OCI-LY7 (cell line): ENCODE data around the gene WDR18. TPM values are rescaled to one million over a fixed set of nuclear protein-coding genes. Genes with fewer than 3 reads are reported as not detected.

ENCODE experiments used
- BruUV-seq: library from RNA; stranded (reverse); fragments of 400-500 nt; replicated peaks from 2 replicates; lab custom pipeline; 2021; lab: Mats Ljungman, UMichigan
- CTCF ChIA-PET: fragments of 300-600 bp; sonication (Branson Sonifier 250); formaldehyde crosslinking; loops from one replicate; lab custom pipeline; 2022; ENCODE audit warnings: antibody characterized with exemption; ENCODE audit not compliant: unreplicated experiment; lab: Charles Lee
- POLR2A ChIA-PET: fragments of 300-600 bp; sonication (Branson Sonifier 250); formaldehyde crosslinking; loops from one replicate; lab custom pipeline; 2022; ENCODE audit warnings: antibody characterized with exemption; lab: Charles Lee
- DNase-seq: peaks from one replicate; pipeline ENCODE4 v3.0.0-alpha.2; 2015; ENCODE audit warnings: low spot score
- H2AFZ ChIP-seq: fragments of 200-600 bp; sonication (generic), shearing (Covaris generic); 2 replicates; pipeline ENCODE4 v1.6.1; 2014; ENCODE audit warnings: mild to moderate bottlenecking, antibody characterized with exemption, low read length, moderate library complexity
- H3K27ac ChIP-seq: fragments of 200-600 bp; sonication (generic); 2 replicates; pipeline ENCODE4 v1.5.1; 2014; ENCODE audit warnings: mixed run types, low read depth, mild to moderate bottlenecking, moderate library complexity, low read length, inconsistent platforms; ENCODE audit not compliant: poor library complexity, severe bottlenecking
- H3K36me3 ChIP-seq: fragments of 200-600 bp; sonication (generic); 2 replicates; pipeline ENCODE4 v1.6.1; 2014; ENCODE audit warnings: mild to moderate bottlenecking, antibody characterized with exemption, low read length, moderate library complexity, mixed read lengths; ENCODE audit not compliant: insufficient read depth
- H3K4me1 ChIP-seq: fragments of 200-600 bp; sonication (generic); 2 replicates; pipeline ENCODE4 v1.5.1; 2014; ENCODE audit warnings: mild to moderate bottlenecking, low read length; ENCODE audit not compliant: insufficient read depth, poor library complexity, severe bottlenecking
- H3K4me2 ChIP-seq: fragments of 200-600 bp; sonication (generic); 2 replicates; pipeline ENCODE4 v1.6.1; 2014; ENCODE audit warnings: mild to moderate bottlenecking, low read length
- H3K4me3 ChIP-seq: fragments of 200-600 bp; sonication (generic); 2 replicates; pipeline ENCODE4 v1.5.1; 2014; ENCODE audit warnings: mild to moderate bottlenecking, low read depth, low read length; ENCODE audit not compliant: poor library complexity, severe bottlenecking
- H3K79me2 ChIP-seq: fragments of 200-600 bp; sonication (generic); 2 replicates; pipeline ENCODE4 v1.6.1; 2016; ENCODE audit warnings: low read depth, mild to moderate bottlenecking, low read length, moderate library complexity, mixed read lengths; ENCODE audit not compliant: insufficient read depth
- H3K9me2 ChIP-seq: fragments of 200-600 bp; sonication (generic); 2 replicates; pipeline ENCODE4 v1.6.1; 2016; ENCODE audit warnings: mild to moderate bottlenecking, low read length, mixed read lengths; ENCODE audit not compliant: insufficient read depth
- H3K9me3 ChIP-seq: fragments of 200-600 bp; sonication (generic); 2 replicates; pipeline ENCODE4 v1.6.1; 2014; ENCODE audit warnings: mild to moderate bottlenecking, mixed run types, low read length, mixed read lengths
- H4K20me1 ChIP-seq: fragments of 200-600 bp; sonication (generic); 2 replicates; pipeline ENCODE4 v1.6.1; 2014; ENCODE audit warnings: mild to moderate bottlenecking, antibody characterized with exemption, low read length, moderate library complexity, mixed read lengths; ENCODE audit not compliant: insufficient read depth
- EZH2phosphoT487 ChIP-seq: fragments of 200-600 bp; sonication (generic); IDR thresholded peaks from 2 replicates; pipeline ENCODE4 v1.6.1; 2018; ENCODE audit warnings: low read depth, borderline replicate concordance, mild to moderate bottlenecking, mixed run types, antibody characterized with exemption, low read length, moderate library complexity, mixed read lengths
- intact Hi-C: fragments of 100-400 bp; cut with micrococcal nuclease; formaldehyde crosslinking; loops from one replicate; pipeline ENCODE4 v1.10.0; 2022; ENCODE audit not compliant: unreplicated experiment
- total RNA-seq, 2 experiments: library from RNA; depleted of rRNA in 1 of 2; stranded (reverse); fragments of >200 nt in 1 of 2; shearing (Covaris generic) in 1 of 2; gene quantifications; 2 replicates each; pipeline ENCODE4 v1.2.3, GENCODE V29; 2014 to 2022
- TF ChIP-seq, protein P1 (sequence below): fragments of 200-600 bp; sonication (generic); conservative IDR thresholded peaks from 2 replicates; pipeline ENCODE4 v1.5.1; 2014; ENCODE audit warnings: mild to moderate bottlenecking, antibody characterized with exemption, low read length, moderate library complexity, mixed read lengths

The WDR18 gene
- total RNA-seq, 2 experiments from 2014 or later: 51.4 to 74.7 TPM

GRCh38 chr19:1015061-1015781 is 31.1 kb downstream of the WDR18 start:
- intact Hi-C loops: no loop called here
- CTCF ChIA-PET: no interaction called here
- no peak for DNase-seq
- Histone ChIP-seq H3K4me1 (peaks cover 32% of the 10 kb centered on the region), H3K36me3 (peaks cover 86% of the 10 kb centered on the region), H3K27ac (no peak overlapping the region), H3K9me2 (no peaks in the 10 kb centered on the region), H3K79me2 (peaks cover 55% of the 10 kb centered on the region), H4K20me1 (peaks cover 10% of the 10 kb centered on the region), H3K4me3 (no peak overlapping the region), H3K4me2 (no peak overlapping the region), H3K9me3 (no peaks in the 10 kb centered on the region), H2AFZ (no peak overlapping the region)
- no peak for TF ChIP-seq EZH2phosphoT487
- TF ChIP-seq, protein P1, sequence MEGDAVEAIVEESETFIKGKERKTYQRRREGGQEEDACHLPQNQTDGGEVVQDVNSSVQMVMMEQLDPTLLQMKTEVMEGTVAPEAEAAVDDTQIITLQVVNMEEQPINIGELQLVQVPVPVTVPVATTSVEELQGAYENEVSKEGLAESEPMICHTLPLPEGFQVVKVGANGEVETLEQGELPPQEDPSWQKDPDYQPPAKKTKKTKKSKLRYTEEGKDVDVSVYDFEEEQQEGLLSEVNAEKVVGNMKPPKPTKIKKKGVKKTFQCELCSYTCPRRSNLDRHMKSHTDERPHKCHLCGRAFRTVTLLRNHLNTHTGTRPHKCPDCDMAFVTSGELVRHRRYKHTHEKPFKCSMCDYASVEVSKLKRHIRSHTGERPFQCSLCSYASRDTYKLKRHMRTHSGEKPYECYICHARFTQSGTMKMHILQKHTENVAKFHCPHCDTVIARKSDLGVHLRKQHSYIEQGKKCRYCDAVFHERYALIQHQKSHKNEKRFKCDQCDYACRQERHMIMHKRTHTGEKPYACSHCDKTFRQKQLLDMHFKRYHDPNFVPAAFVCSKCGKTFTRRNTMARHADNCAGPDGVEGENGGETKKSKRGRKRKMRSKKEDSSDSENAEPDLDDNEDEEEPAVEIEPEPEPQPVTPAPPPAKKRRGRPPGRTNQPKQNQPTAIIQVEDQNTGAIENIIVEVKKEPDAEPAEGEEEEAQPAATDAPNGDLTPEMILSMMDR: no peak
- BruUV-seq: no TSS peak
- POLR2A ChIA-PET: interaction anchor here (0.7 kb wide), 1 partner anchor 24 kb away, joined by 4 read pairs; no protein-coding TSS in a partner anchor

- H3K4me3 ChIP-seq: no peak overlapping the region
- H3K9me3 ChIP-seq: no peaks in the 10 kb centered on the region
- H2AFZ ChIP-seq: no peak overlapping the region
- no peaks in the 10 kb centered on the region for H3K9me2 ChIP-seq
- ChIA-PET CTCF (no interaction called here), POLR2A (interaction anchor here (0.7 kb wide), 1 partner anchor 23 kb away, joined by 4 read pairs; no protein-coding TSS in a partner anchor)
- H3K27ac ChIP-seq: no peak overlapping the region
- TF ChIP-seq, protein P1: no peak
- no peak for TF ChIP-seq EZH2phosphoT487
- intact Hi-C loops: no loop called here
- no peak for DNase-seq
- peaks cover 32% of the 10 kb centered on the region for H3K4me1 ChIP-seq
- H3K36me3 ChIP-seq: peaks cover 83% of the 10 kb centered on the region
- peaks cover 62% of the 10 kb centered on the region for H3K79me2 ChIP-seq
- no TSS peak for BruUV-seq
- no peak overlapping the region for H3K4me2 ChIP-seq
- H4K20me1 ChIP-seq: peaks cover 10% of the 10 kb centered on the region
Measured at GRCh38 chr19:1015782-1016646, 31.9 kb downstream of the WDR18 start.
